HEK293 (cell line): ENCODE results near the gene GNB1L.

Experiments
- CTCF ChIA-PET: fragments of 350-600 bp; formaldehyde crosslinking; extraction: SDS; loops from one replicate; lab custom pipeline; 2021; ENCODE audit warnings: antibody characterized with exemption; lab: Yijun Ruan, JAX
- POLR2A ChIA-PET: fragments of 300-600 bp; formaldehyde crosslinking; extraction: SDS; loops from one replicate; lab custom pipeline; 2020; ENCODE audit warnings: antibody characterized with exemption, inconsistent platforms; lab: Yijun Ruan, JAX
- H3K27ac ChIP-seq: fragments of 200-500 bp; sonication (Bioruptor generic); 2 replicates; pipeline ENCODE4 v1.5.1; 2014; ENCODE audit warnings: low read depth, low read length, control low read depth, inconsistent platforms; ENCODE audit errors: extremely low read depth
- H3K36me3 ChIP-seq, 2 experiments: fragments of 200-500 bp in 1 of 2; sonication (Bioruptor generic) in 1 of 2; 1 replicate in 1 of 2; 2 replicates in 1 of 2; pipeline ENCODE4 v1.5.1; 2014 to 2017; ENCODE audit warnings: inconsistent platforms in 2 of 2, low read length in 2 of 2; ENCODE audit not compliant: control insufficient read depth in 2 of 2, insufficient read depth in 1 of 2
- H3K4me1 ChIP-seq: fragments of 200-500 bp; sonication (Bioruptor generic); 2 replicates; pipeline ENCODE4 v1.5.1; 2014; ENCODE audit warnings: mild to moderate bottlenecking, low read length, inconsistent platforms; ENCODE audit not compliant: control insufficient read depth, insufficient read depth
- H3K4me3 ChIP-seq: 2 replicates; pipeline ENCODE4 v1.5.1; 2011; ENCODE audit warnings: low read depth, mild to moderate bottlenecking, control low read depth, low read length, moderate library complexity
- H3K9me3 ChIP-seq: fragments of 200-500 bp; sonication (Bioruptor generic); 2 replicates; pipeline ENCODE4 v1.5.1; 2014; ENCODE audit warnings: low read depth, low read length, inconsistent platforms; ENCODE audit not compliant: control insufficient read depth, insufficient read depth
- BCL11A ChIP-seq: fragments of 450-650 bp; formaldehyde crosslinking; IDR thresholded peaks from 2 replicates; pipeline ENCODE4 v1.5.1; 2016; ENCODE audit warnings: low read depth, missing biosample characterization, missing genetic modification characterization
- EGR2 ChIP-seq: fragments of 450-650 bp; formaldehyde crosslinking; IDR thresholded peaks from 2 replicates; pipeline ENCODE4 v1.5.1; 2016; ENCODE audit warnings: low read depth, missing biosample characterization, missing genetic modification characterization
- KLF1 ChIP-seq: fragments of 450-650 bp; formaldehyde crosslinking; IDR thresholded peaks from 2 replicates; pipeline ENCODE4 v1.5.1; 2016; ENCODE audit warnings: missing biosample characterization, missing genetic modification characterization
- MEIS1 ChIP-seq: sonication (generic); formaldehyde crosslinking; IDR thresholded peaks from 2 replicates; pipeline ENCODE4 v1.8.1; 2022; ENCODE audit warnings: missing genetic modification reagents, mild to moderate bottlenecking, borderline replicate concordance
- REPIN1 ChIP-seq: fragments of 450-650 bp; formaldehyde crosslinking; IDR thresholded peaks from 2 replicates; pipeline ENCODE4 v1.5.1; 2017; ENCODE audit warnings: missing biosample characterization, missing genetic modification characterization, low read depth
- SALL2 ChIP-seq: fragments of 450-650 bp; formaldehyde crosslinking; IDR thresholded peaks from 2 replicates; pipeline ENCODE4 v1.5.0; 2017; ENCODE audit warnings: missing biosample characterization, mild to moderate bottlenecking, missing genetic modification characterization, borderline replicate concordance
- SCRT2 ChIP-seq: fragments of 450-650 bp; formaldehyde crosslinking; IDR thresholded peaks from 2 replicates; pipeline ENCODE4 v1.5.1; 2016; ENCODE audit warnings: missing biosample characterization, missing genetic modification characterization
- SP3 ChIP-seq: fragments of 450-650 bp; formaldehyde crosslinking; IDR thresholded peaks from 2 replicates; pipeline ENCODE4 v1.5.1; 2016; ENCODE audit warnings: missing biosample characterization, missing genetic modification characterization
- WT1 ChIP-seq: fragments of 450-650 bp; formaldehyde crosslinking; IDR thresholded peaks from 2 replicates; pipeline ENCODE4 v1.5.1; 2016; ENCODE audit warnings: missing biosample characterization, missing genetic modification characterization
- ZBTB6 ChIP-seq: fragments of 450-650 bp; formaldehyde crosslinking; IDR thresholded peaks from 2 replicates; pipeline ENCODE4 v1.5.1; 2017; ENCODE audit warnings: missing biosample characterization, missing genetic modification characterization
- ZFP3 ChIP-seq: fragments of 450-650 bp; formaldehyde crosslinking; IDR thresholded peaks from 2 replicates; pipeline ENCODE4 v1.5.1; 2016; ENCODE audit warnings: low read depth, missing biosample characterization, missing genetic modification characterization
- ZNF140 ChIP-seq: fragments of 450-650 bp; formaldehyde crosslinking; IDR thresholded peaks from 2 replicates; pipeline ENCODE4 v1.5.1; 2016; ENCODE audit warnings: missing biosample characterization, missing genetic modification characterization
- ZNF211 ChIP-seq: fragments of 450-650 bp; formaldehyde crosslinking; IDR thresholded peaks from 2 replicates; pipeline ENCODE4 v1.5.1; 2016; ENCODE audit warnings: low read depth, missing biosample characterization, missing genetic modification characterization
- ZNF248 ChIP-seq: fragments of 450-650 bp; formaldehyde crosslinking; IDR thresholded peaks from 2 replicates; pipeline ENCODE4 v1.5.1; 2017; ENCODE audit warnings: missing biosample characterization, missing genetic modification characterization
- ZNF274 ChIP-seq, 2 experiments: fragments of 200-500 bp in 1 of 2; fragments of 450-650 bp in 1 of 2; sonication (Bioruptor generic) in 1 of 2; formaldehyde crosslinking in 1 of 2; IDR thresholded peaks; 2 replicates each; pipeline versions ENCODE4 v1.5.1 to v1.6.1; 2014 to 2016; ENCODE audit warnings: borderline replicate concordance in 1 of 2, inconsistent platforms in 1 of 2, low read length in 1 of 2, missing biosample characterization in 1 of 2, missing genetic modification characterization in 1 of 2
- ZNF433 ChIP-seq: fragments of 450-650 bp; formaldehyde crosslinking; IDR thresholded peaks from 2 replicates; pipeline ENCODE4 v1.5.1; 2016; ENCODE audit warnings: missing biosample characterization, missing genetic modification characterization, low read depth
- ZNF518A ChIP-seq: fragments of 450-650 bp; formaldehyde crosslinking; conservative IDR thresholded peaks from 2 replicates; pipeline ENCODE4 v1.5.1; 2016; ENCODE audit warnings: low read depth, missing biosample characterization, missing genetic modification characterization
- ZNF580 ChIP-seq: fragments of 450-650 bp; formaldehyde crosslinking; IDR thresholded peaks from 2 replicates; pipeline ENCODE4 v1.5.1; 2016; ENCODE audit warnings: missing biosample characterization, missing genetic modification characterization
- ZNF585B ChIP-seq: fragments of 450-650 bp; formaldehyde crosslinking; IDR thresholded peaks from 2 replicates; pipeline ENCODE4 v1.5.1; 2016; ENCODE audit warnings: missing biosample characterization, missing genetic modification characterization
- ZNF623 ChIP-seq: fragments of 450-650 bp; formaldehyde crosslinking; IDR thresholded peaks from 2 replicates; pipeline ENCODE4 v1.5.1; 2016; ENCODE audit warnings: missing biosample characterization, missing genetic modification characterization
- ZNF654 ChIP-seq: fragments of 450-650 bp; formaldehyde crosslinking; IDR thresholded peaks from 2 replicates; pipeline ENCODE4 v1.5.1; 2016; ENCODE audit warnings: low read depth, missing biosample characterization, missing genetic modification characterization
- ZNF837 ChIP-seq: fragments of 450-650 bp; formaldehyde crosslinking; IDR thresholded peaks from 2 replicates; pipeline ENCODE4 v1.5.1; 2016; ENCODE audit warnings: missing biosample characterization, missing genetic modification characterization

GNB1L gene

GRCh38 chr22:19891317-19892256 is 36.9 kb upstream of the GNB1L start (continued):
- TF ChIP-seq ZFP3 (tag by site-specific recombination) (no peak), EGR2 (tag by site-specific recombination) (peak; percentile 69; the same call in 1 of the 2 replicates), ZNF518A (tag by site-specific recombination) (no peak), MEIS1 (CRISPR knock-in tag) (no peak), ZNF623 (tag by site-specific recombination) (no peak), ZNF211 (tag by site-specific recombination) (no peak), ZNF248 (tag by site-specific recombination) (no peak)

GRCh38 chr22:19890502-19891316 is 36.0 kb upstream of the GNB1L start:
- ChIA-PET CTCF (interaction anchor here (0.8 to 2.0 kb wide), 4 partner anchors 9 to 167 kb away, joined by 3 to 13 read pairs (median 8); no protein-coding TSS in a partner anchor), POLR2A (interaction anchor here (0.6 to 2.4 kb wide), 4 partner anchors 10 to 36 kb away, joined by 3 to 10 read pairs (median 4); partner anchors contain the start of genes GNB1L and RTL10)
- TF ChIP-seq ZNF433 (tag by site-specific recombination) = no peak
- TF ChIP-seq ZNF580 (tag by site-specific recombination) = no peak
- no peak for TF ChIP-seq ZNF274 (IDR thresholded peaks at IDR 0.05; ENCODE audit: low read length)
- no peak for TF ChIP-seq ZNF274 (tag by site-specific recombination; IDR thresholded peaks at IDR 0.05; ENCODE audit: borderline replicate concordance)
- TF ChIP-seq WT1 (tag by site-specific recombination) = no peak
- TF ChIP-seq SP3 (tag by site-specific recombination) = no peak
- TF ChIP-seq REPIN1 (tag by site-specific recombination) = no peak
- TF ChIP-seq ZNF585B (tag by site-specific recombination) = no peak
- TF ChIP-seq ZNF837 (tag by site-specific recombination) = no peak
- no peak for TF ChIP-seq SALL2 (tag by site-specific recombination)
- TF ChIP-seq BCL11A (tag by site-specific recombination) = no peak
- TF ChIP-seq SCRT2 = no peak
- TF ChIP-seq ZNF140 (tag by site-specific recombination) = no peak
- TF ChIP-seq ZNF654 (tag by site-specific recombination) = no peak
- TF ChIP-seq ZBTB6 = no peak
- TF ChIP-seq ZNF211 (tag by site-specific recombination) = no peak
- no peak for TF ChIP-seq KLF1 (tag by site-specific recombination)
- peaks cover 0 to 17% of the 10 kb centered on the region in 2 experiments; a peak in 1 of 3 replicates for H3K36me3 ChIP-seq
- no peak overlapping the region for H3K27ac ChIP-seq
- no peak overlapping the region for H3K4me3 ChIP-seq
- no peaks in the 10 kb centered on the region for H3K9me3 ChIP-seq
- peaks cover 7% of the 10 kb centered on the region for H3K4me1 ChIP-seq
